HG03575 (cell line): Measurements from ENCODE around the gene CNTN5.
"Not testable (repeated sequence)": the region's sequence is repeated elsewhere in the genome, so short reads cannot be mapped to it uniquely, and the experiment has no call there.

Experiments
- ATAC-seq: cut with Tn5 transposase; IDR thresholded peaks from one replicate; pipeline ENCODE4 v1.9.1; 2021; ENCODE audit not compliant: unreplicated experiment, insufficient number of reproducible peaks, low FRiP score; ENCODE audit errors: extremely low read depth

Gene CNTN5

GRCh38 chr11:100188137-100188783, 1167.5 kb downstream of the CNTN5 start:
- no peak for ATAC-seq

DNA sequence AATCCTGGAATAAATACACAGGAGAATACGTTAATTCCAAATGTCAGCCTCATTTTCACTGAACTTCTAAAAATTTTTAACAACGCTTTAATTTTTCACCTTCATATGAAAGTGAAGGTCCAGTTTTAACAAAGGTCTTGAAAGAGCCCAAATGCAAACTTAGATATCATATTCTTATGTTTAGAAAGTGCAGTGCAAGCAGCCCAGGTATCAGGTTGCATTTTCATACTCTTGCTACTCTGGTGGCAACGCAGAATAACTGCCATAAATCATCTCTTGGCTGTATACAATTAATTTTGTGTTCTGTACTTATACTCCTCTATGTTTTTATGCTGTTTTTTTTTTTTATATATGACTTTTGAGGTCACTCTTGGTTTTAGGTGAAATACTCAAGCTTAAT, 1169.6 kb downstream of the CNTN5 start:
- ATAC-seq = no peak

DNA sequence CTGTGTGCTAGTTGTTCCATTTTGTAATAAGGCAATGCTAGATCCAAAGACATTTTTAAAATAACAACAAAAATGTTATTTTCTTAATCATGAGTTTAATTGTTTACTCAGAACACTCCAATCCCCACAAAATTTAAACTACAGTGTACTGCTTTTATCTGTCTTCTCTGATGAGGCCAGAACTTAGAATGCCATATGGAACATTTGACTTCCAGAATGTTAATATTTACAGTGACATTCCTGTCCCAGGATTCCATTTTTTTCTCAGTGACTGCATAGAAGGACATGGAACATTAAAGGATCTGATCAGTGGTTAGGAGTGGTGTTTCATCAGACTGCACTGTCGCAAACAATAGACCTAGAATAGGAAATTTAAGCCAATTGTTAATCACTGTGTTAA, 1171.4 kb downstream of the CNTN5 start:
- no peak for ATAC-seq

DNA sequence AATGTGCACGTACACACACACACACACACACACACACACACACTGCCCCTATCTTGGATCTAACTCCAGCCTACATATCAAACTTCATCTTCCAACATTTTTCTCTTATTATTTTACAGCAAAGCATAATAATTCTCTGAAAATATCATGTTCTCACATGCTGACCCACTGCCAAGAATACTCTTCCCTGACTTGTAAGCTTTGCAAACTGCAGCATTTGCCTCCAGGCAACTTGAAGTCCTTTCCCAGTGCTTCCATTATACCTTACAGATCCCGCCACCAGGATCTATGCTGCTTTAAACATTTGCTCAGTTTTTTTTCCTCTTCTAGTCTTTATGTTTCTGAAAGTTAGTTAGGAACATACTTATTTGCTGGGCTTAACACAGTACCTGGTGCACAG, 1183.0 kb downstream of the CNTN5 start:
- no peak for ATAC-seq

DNA sequence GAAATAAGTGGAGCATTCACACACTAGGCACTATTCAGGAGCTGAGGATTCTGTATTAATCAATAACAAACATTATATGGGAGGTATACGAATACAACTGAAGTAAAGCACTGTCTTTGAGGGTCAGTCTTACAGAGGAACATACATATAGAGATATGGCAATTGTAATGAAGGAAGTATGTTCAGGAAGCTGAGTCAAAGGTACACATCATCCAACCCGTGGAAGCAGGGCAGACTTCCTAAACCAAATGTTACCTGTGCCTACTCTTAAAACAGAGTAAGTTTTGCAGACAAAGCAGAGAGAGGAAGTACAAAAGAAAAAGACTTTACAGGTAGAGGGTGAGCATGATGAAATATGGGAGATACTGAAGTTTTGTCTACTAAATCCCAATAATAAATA, 1185.2 kb downstream of the CNTN5 start:
- ATAC-seq = no peak

DNA sequence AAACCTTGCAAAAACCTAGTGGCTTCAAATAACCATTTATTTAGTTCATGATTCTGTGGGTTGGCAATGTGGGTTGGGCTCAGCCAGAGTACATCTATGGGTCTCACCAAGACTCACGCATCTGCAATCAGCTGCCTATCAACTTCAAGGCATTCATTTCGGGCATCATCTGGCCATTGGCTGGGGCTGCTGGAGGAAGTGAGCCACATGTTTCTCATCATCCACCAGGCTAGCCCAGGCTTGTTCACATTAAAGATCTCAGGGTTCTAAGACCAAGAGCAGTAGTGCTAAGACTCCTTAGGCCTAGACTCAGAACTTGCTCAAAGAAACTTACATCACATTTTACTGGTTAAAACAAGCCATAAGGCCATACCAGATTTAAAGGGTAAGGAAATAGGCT, 1187.5 kb downstream of the CNTN5 start:
- ATAC-seq = no peak

DNA sequence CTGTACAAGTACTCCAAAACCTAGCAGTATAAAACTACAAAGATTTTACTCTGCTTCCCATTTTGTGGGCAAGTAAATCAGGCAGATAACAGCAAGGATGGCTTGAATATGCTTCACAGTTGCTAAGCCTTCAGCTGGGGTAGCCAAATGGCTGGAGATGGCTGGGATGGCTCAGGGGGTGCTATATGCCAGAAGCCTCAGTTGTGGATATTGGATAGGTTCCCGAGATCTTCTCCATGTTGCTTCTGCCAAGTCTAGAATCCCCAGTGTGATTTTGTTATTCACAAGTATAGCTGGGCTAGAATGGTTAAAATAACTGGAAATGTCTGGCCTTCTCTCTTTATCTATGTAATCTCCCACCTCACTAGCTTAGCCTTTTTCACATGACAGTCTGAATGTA, 1194.0 kb downstream of the CNTN5 start:
- no peak for ATAC-seq

DNA sequence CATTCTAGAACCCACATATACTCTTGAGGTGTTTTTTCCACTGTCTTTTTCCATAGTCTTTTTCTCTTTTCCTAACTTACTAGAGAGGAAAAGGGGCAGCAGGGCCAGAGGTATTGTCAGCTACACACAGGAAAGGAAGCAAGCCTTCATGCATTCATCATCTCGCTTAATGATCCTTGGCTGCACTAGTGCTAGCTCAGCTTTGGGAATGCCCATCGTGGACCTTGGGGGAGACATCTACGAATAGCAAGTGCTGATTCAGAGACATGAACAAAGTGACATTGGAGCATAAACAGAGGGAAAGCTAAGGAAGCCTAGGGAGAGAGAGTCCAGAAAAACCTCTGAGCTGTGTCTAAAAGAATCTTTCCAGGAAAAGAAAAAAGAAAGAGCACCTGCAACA, 1200.1 kb downstream of the CNTN5 start:
- ATAC-seq = no peak

DNA sequence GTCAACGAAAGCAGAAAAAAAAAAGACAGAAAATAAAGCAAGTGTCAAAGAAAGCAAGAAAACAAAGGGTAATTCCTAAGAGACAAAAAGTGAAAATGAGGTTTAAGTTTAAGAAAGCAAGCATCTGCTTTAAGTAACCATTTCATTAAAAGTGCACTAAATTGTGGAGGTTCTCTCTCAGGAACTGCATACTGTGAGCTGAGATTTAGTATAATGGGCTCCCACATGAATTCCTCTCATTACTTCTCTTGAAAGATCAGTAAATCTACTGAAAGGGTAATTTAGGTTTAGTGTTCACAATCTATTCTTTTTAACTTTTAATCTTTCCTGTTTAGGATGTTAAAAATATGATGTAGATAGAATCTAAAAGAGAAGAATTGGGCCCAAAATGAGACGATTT, 1201.0 kb downstream of the CNTN5 start:
- ATAC-seq = no peak

DNA sequence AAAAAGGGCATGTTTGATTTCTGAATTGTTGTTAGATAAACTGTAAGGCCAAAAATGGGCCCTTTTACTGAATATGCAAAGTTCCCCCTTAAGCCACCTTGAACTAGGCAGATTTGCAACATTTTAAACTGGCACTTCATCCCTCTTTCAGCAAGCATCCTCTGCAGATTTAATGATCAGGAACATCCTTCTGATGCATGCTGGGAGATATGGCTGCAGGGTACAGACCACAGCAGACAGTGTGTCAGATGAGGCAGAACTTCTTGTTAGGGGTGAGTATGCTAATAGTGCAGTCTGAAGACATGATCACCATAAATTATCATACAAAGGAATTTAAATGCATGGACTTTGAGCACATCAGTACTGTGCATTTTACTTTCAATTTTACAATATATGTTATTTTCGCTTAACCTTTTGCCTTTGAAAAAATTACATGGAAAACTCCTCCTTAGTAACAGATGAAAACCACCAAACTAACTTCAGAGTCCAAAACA, 1203.8 kb downstream of the CNTN5 start:
- ATAC-seq = no peak

- no peak for ATAC-seq
Measured at GRCh38 chr11:100229086-100229485, 1208.3 kb downstream of the CNTN5 start.

GRCh38 chr11:100232006-100232405, 1211.3 kb downstream of the CNTN5 start:
- no peak for ATAC-seq

DNA sequence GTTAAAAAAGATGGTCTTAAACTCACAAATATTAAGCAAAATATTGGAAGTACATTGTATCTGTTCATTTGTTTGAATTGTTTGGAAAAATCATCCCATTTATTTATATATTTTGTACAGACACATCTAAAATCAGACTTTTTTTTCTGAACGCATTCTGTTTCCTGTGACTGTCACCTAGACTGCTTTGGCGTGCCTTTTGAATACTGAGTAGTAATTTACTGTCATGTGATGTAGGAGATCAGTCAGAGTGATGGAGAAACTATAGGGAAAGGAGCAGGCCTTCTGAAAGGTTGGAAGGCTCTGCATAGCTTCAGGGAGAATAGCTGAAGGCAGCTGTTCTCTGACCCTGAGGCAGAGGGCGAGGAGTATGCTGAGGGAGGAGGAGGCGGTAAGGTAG, 1214.3 kb downstream of the CNTN5 start:
- ATAC-seq = no peak

DNA sequence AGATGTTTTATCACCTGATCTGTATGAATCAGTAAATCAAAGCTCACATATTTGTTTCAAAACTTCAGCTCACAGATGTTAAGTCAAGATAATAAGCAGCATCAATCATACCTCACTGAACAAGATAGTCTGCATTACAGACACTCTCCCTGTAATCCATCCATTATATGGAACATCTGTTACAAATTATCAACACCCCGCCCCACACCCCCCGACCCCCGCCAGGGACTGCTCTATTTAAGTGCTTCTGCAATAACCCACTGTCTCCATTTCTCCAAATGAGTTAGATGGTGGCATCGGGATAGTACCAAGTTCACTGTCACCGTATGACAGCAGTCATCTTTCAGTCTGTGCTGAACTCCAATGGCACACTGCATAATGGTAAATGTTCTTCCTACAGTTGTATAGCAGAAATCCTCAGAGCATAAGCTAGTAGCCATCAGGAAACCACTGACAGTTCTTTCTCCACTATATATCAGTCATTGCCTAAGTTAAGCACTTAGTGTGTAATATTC, 1219.3 kb downstream of the CNTN5 start:
- ATAC-seq = no peak

DNA sequence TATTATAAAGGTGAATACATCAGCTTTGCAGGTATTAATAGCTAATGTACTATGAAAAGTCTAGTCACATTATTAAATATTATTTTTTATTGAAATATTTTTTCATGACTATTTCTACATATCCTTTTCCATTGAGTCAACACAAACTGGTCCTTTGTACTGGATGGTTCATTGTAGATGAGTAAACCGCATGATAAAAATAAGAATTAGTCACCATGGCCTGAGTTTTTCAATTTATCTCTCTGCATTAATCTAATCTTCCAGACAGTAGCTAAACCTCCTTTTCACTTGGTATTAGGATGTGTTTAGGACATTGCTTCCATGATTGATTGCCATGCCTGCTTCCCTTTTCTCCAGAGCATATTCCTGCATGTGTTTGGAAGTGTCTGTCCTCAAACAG, 1227.0 kb downstream of the CNTN5 start:
- ATAC-seq = no peak

GRCh38 chr11:100257238-100257803, 1236.6 kb downstream of the CNTN5 start:
- not testable (repeated sequence) for ATAC-seq

GRCh38 chr11:100269516-100269915, 1248.8 kb downstream of the CNTN5 start:
- ATAC-seq = no peak

- no peak for ATAC-seq
Measured at GRCh38 chr11:100273066-100273815, 1252.5 kb downstream of the CNTN5 start.

DNA sequence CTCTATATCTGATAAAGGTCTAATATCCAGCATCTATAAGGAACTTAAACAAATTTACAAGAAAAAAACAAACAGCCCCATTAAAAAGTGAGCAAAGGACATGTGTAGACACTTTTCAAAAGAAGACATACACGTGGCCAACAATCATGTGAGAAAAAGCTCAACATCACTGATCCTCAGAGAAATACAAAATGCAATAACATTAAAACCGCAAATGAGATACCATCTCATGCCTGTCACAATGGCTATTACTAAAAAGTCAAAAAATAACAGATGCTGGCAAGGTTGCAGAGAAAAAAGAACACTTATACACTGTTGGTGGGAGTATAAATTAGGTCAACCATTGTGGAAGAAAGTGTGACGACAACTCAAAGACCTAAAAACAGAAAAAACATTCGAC, 1253.7 kb downstream of the CNTN5 start:
- ATAC-seq = not testable (repeated sequence)

DNA sequence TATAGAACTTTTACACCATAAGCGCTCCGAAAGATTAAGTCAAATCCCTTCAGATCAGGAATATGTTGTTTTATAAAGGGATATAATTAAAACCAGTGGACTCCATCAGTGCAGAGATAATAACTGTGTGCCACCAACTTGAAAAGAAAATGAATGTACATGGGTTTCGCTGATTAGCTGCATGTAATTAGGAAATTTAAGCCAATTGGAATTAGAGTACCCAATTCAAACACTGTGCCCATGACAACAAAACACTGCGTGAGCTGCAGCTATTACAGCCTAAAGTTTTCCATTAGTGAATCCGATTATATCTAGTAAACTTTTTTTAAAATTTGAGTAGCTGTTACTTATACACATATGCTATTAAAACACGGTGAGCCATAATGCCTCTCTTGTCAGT, 1274.0 kb downstream of the CNTN5 start:
- no peak for ATAC-seq
